Measurements from ENCODE around the gene DLGAP4. TPM values are rescaled to one million over a fixed set of nuclear protein-coding genes. Genes with fewer than 3 reads are reported as not detected.

DLGAP4 gene
- polyA plus RNA-seq, 1 donor (not counting 4 experiments of a cell fraction or from before 2014, with no cell fraction given) = 9.6 TPM

DNA sequence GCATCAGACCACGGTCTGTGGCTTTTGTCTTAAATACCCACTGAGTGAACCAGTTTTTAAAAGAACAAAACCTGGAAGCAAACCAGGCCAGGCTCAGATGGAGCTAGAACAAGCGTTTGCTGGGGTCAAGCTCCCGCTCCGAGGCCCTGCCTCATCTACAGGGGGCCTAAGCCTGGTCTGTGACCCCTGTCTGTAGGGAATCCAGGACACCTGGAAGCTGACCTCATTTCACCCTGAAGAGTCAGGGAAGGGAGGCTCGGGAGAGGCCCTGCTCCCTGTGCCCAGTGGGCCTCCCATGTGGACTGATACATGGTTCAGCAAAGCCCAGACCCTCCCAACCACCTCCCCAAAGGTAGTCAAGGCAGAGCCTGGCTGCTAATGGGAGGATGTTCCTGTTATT lies 26.8 kb upstream of the DLGAP4 start:
- dilution Hi-C loops (cut with MboI; ENCODE audit: extremely low pct_ligation_motif_present, low sequenced_read_pairs) = no loop called here
- H2AFZ ChIP-seq (ENCODE audit: control insufficient read depth, low read length) = no peak overlapping the region
- no peak overlapping the region for H3K4me3 ChIP-seq (ENCODE audit: control insufficient read depth in 2 of 3, extremely low read depth in 1 of 3, insufficient read depth in 2 of 3, low read depth in 1 of 3, low read length in 3 of 3)
- H3K79me2 ChIP-seq (ENCODE audit: control insufficient read depth, insufficient read depth, low read length) = no peaks in the 10 kb centered on the region
- no peaks in the 10 kb centered on the region for H3K9me1 ChIP-seq (ENCODE audit: control insufficient read depth, extremely low read depth, insufficient read depth, low read length)
- no peak for FAIRE-seq
- H3K9ac ChIP-seq (ENCODE audit: control insufficient read depth, extremely low read depth, insufficient read depth, low read length) = no peak overlapping the region
- no peaks in the 10 kb centered on the region for H3K36me3 ChIP-seq (ENCODE audit: control insufficient read depth in 2 of 2, extremely low read depth in 1 of 2, insufficient read depth in 2 of 2, low read length in 2 of 2)
- H3K4me2 ChIP-seq (ENCODE audit: control insufficient read depth, extremely low read depth, insufficient read depth, low read depth, low read length) = no peak overlapping the region
- no peaks in the 10 kb centered on the region for H4K20me1 ChIP-seq (ENCODE audit: control insufficient read depth, extremely low read depth, insufficient read depth, low read length)
- H3K9me3 ChIP-seq (ENCODE audit: control insufficient read depth, low read depth, low read length) = no peaks in the 10 kb centered on the region
- H3K27ac ChIP-seq (ENCODE audit: control insufficient read depth, insufficient read depth, low read length) = no peak overlapping the region
- no peak for DNase-seq (ENCODE audit: low read depth, low spot score)
- H3K4me1 ChIP-seq (ENCODE audit: control insufficient read depth, extremely low read depth, insufficient read depth, low read length) = no peaks in the 10 kb centered on the region
- TF ChIP-seq EZH2 (IDR thresholded peaks at IDR 0.05; ENCODE audit: low read length) = no peak
- TF ChIP-seq, protein P1, sequence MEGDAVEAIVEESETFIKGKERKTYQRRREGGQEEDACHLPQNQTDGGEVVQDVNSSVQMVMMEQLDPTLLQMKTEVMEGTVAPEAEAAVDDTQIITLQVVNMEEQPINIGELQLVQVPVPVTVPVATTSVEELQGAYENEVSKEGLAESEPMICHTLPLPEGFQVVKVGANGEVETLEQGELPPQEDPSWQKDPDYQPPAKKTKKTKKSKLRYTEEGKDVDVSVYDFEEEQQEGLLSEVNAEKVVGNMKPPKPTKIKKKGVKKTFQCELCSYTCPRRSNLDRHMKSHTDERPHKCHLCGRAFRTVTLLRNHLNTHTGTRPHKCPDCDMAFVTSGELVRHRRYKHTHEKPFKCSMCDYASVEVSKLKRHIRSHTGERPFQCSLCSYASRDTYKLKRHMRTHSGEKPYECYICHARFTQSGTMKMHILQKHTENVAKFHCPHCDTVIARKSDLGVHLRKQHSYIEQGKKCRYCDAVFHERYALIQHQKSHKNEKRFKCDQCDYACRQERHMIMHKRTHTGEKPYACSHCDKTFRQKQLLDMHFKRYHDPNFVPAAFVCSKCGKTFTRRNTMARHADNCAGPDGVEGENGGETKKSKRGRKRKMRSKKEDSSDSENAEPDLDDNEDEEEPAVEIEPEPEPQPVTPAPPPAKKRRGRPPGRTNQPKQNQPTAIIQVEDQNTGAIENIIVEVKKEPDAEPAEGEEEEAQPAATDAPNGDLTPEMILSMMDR (optimal IDR thresholded peaks at IDR 0.05 in 1 of 3, IDR thresholded peaks at IDR 0.05 in 1 of 3, conservative IDR thresholded peaks at IDR 0.05 in 1 of 3; ENCODE audit: extremely low read depth in 1 of 3, insufficient read depth in 2 of 3, low read length in 3 of 3) = no peak
- no peaks in the 10 kb centered on the region for H3K27me3 ChIP-seq (ENCODE audit: control insufficient read depth, extremely low read depth, insufficient read depth, low read length)

DNA sequence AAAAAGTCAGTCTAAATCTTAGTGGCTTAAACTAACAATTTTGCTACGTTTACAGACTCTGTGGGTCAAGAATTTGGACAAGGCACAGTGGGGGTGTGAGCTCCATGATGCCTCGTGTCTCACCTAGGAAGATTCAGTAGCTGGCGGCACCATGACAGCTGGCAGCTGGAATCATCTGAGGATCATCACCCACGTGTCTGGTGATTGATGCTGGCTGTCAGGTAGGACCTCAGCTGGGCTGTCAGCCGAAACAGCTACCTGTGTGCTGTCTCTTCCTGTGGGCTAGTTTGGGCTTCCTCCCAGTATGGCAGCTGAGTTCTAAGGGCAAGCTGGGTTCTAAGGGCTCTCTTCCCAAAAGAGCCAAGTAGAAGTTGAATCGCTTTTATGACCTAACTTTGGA lies 26.4 kb upstream of the DLGAP4 start:
- DNase-seq (ENCODE audit: low read depth, low spot score) = no peak
- H3K9me3 ChIP-seq (ENCODE audit: control insufficient read depth, low read depth, low read length) = no peaks in the 10 kb centered on the region
- no peak overlapping the region for H2AFZ ChIP-seq (ENCODE audit: control insufficient read depth, low read length)
- no peaks in the 10 kb centered on the region for H3K9me1 ChIP-seq (ENCODE audit: control insufficient read depth, extremely low read depth, insufficient read depth, low read length)
- no peaks in the 10 kb centered on the region for H3K27me3 ChIP-seq (ENCODE audit: control insufficient read depth, extremely low read depth, insufficient read depth, low read length)
- H3K4me2 ChIP-seq (ENCODE audit: control insufficient read depth, extremely low read depth, insufficient read depth, low read depth, low read length) = no peak overlapping the region
- H3K4me1 ChIP-seq (ENCODE audit: control insufficient read depth, extremely low read depth, insufficient read depth, low read length) = no peaks in the 10 kb centered on the region
- H3K27ac ChIP-seq (ENCODE audit: control insufficient read depth, insufficient read depth, low read length) = no peak overlapping the region
- no peaks in the 10 kb centered on the region for H4K20me1 ChIP-seq (ENCODE audit: control insufficient read depth, extremely low read depth, insufficient read depth, low read length)
- H3K36me3 ChIP-seq (ENCODE audit: control insufficient read depth in 2 of 2, extremely low read depth in 1 of 2, insufficient read depth in 2 of 2, low read length in 2 of 2) = no peaks in the 10 kb centered on the region
- H3K4me3 ChIP-seq (ENCODE audit: control insufficient read depth in 2 of 3, extremely low read depth in 1 of 3, insufficient read depth in 2 of 3, low read depth in 1 of 3, low read length in 3 of 3) = no peak overlapping the region
- TF ChIP-seq, protein P1 (optimal IDR thresholded peaks at IDR 0.05 in 1 of 3, IDR thresholded peaks at IDR 0.05 in 1 of 3, conservative IDR thresholded peaks at IDR 0.05 in 1 of 3; ENCODE audit: extremely low read depth in 1 of 3, insufficient read depth in 2 of 3, low read length in 3 of 3) = no peak
- TF ChIP-seq EZH2 (IDR thresholded peaks at IDR 0.05; ENCODE audit: low read length) = no peak
- FAIRE-seq = no peak
- dilution Hi-C loops (cut with MboI; ENCODE audit: extremely low pct_ligation_motif_present, low sequenced_read_pairs) = no loop called here
- no peak overlapping the region for H3K9ac ChIP-seq (ENCODE audit: control insufficient read depth, extremely low read depth, insufficient read depth, low read length)
- no peaks in the 10 kb centered on the region for H3K79me2 ChIP-seq (ENCODE audit: control insufficient read depth, insufficient read depth, low read length)
